OCI-LY7 (cell line): ENCODE results near the gene NKAIN2.

Source experiments
- EZH2phosphoT487 ChIP-seq: fragments of 200-600 bp; sonication (generic); IDR thresholded peaks from 2 replicates; pipeline ENCODE4 v1.6.1; 2018; ENCODE audit warnings: low read depth, borderline replicate concordance, mild to moderate bottlenecking, mixed run types, antibody characterized with exemption, low read length, moderate library complexity, mixed read lengths
- TF ChIP-seq, protein P1 (sequence below): fragments of 200-600 bp; sonication (generic); conservative IDR thresholded peaks from 2 replicates; pipeline ENCODE4 v1.5.1; 2014; ENCODE audit warnings: mild to moderate bottlenecking, antibody characterized with exemption, low read length, moderate library complexity, mixed read lengths

DNA sequence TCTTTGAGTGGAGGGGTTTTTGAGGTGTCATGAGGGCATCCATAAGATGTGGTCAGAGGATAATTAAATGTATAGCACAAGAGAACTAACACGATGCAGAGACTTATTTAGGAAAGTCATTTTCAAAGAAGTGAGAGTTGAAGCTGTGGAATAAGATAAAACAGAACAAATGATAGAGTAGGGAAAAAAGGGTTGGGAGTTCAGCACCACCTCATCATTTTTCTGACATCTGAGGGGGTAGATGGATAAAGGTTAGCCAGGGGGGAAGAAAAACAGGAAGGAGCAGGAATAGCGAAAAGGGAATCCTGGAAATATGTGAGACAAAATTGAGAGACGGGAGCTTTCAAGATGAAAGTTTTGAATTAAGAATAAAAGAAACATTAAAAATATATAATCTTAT, 434.2 kb downstream of the NKAIN2 start:
- TF ChIP-seq, protein P1, sequence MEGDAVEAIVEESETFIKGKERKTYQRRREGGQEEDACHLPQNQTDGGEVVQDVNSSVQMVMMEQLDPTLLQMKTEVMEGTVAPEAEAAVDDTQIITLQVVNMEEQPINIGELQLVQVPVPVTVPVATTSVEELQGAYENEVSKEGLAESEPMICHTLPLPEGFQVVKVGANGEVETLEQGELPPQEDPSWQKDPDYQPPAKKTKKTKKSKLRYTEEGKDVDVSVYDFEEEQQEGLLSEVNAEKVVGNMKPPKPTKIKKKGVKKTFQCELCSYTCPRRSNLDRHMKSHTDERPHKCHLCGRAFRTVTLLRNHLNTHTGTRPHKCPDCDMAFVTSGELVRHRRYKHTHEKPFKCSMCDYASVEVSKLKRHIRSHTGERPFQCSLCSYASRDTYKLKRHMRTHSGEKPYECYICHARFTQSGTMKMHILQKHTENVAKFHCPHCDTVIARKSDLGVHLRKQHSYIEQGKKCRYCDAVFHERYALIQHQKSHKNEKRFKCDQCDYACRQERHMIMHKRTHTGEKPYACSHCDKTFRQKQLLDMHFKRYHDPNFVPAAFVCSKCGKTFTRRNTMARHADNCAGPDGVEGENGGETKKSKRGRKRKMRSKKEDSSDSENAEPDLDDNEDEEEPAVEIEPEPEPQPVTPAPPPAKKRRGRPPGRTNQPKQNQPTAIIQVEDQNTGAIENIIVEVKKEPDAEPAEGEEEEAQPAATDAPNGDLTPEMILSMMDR, result no peak
- no peak for TF ChIP-seq EZH2phosphoT487
